IPS-20b (cell line): Measurements from ENCODE around the gene IPO9.
A peak's percentile ranks its signal among the peaks of the same experiment; 100 is the strongest.

Source experiments
- H3K27ac ChIP-seq: one replicate; pipeline ENCODE4 v1.5.1; 2013; ENCODE audit warnings: low read length
- H3K27me3 ChIP-seq: 2 replicates; pipeline ENCODE4 v1.6.1; 2013; ENCODE audit warnings: mild to moderate bottlenecking, low read length, inconsistent platforms; ENCODE audit not compliant: insufficient read depth
- H3K36me3 ChIP-seq: 2 replicates; pipeline ENCODE4 v1.6.1; 2013; ENCODE audit warnings: low read depth, mild to moderate bottlenecking, inconsistent platforms, low read length, moderate library complexity; ENCODE audit not compliant: insufficient read depth
- H3K4me1 ChIP-seq: 2 replicates; pipeline ENCODE4 v1.6.1; 2013; ENCODE audit warnings: mild to moderate bottlenecking, control low read depth, inconsistent platforms, low read length, moderate library complexity; ENCODE audit not compliant: insufficient read depth
- H3K4me3 ChIP-seq: 2 replicates; pipeline ENCODE4 v1.5.1; 2013; ENCODE audit warnings: mild to moderate bottlenecking, low read length, inconsistent platforms
- H3K9ac ChIP-seq: 2 replicates; pipeline ENCODE4 v1.6.1; 2013; ENCODE audit warnings: low read depth, mild to moderate bottlenecking, inconsistent platforms, low read length, moderate library complexity
- H3K9me3 ChIP-seq: 2 replicates; pipeline ENCODE4 v1.6.1; 2013; ENCODE audit warnings: mild to moderate bottlenecking, low read depth, low read length, inconsistent platforms; ENCODE audit not compliant: insufficient read depth

The IPO9 gene

GRCh38 chr1:201885531-201886075 lies 56.6 kb downstream of the IPO9 start:
- no peak overlapping the region for H3K9ac ChIP-seq
- H3K9me3 ChIP-seq = no peaks in the 10 kb centered on the region
- H3K27me3 ChIP-seq = peaks cover 37% of the 10 kb centered on the region
- H3K4me3 ChIP-seq = no peak overlapping the region
- H3K4me1 ChIP-seq = peaks cover 25% of the 10 kb centered on the region
- H3K27ac ChIP-seq = no peak overlapping the region
- no peaks in the 10 kb centered on the region for H3K36me3 ChIP-seq

- Histone ChIP-seq H3K9ac (no peak overlapping the region), H3K36me3 (no peaks in the 10 kb centered on the region), H3K4me3 (no peak overlapping the region), H3K9me3 (no peaks in the 10 kb centered on the region), H3K27ac (no peak overlapping the region), H3K27me3 (peaks cover 38% of the 10 kb centered on the region), H3K4me1 (peaks cover 20% of the 10 kb centered on the region)
Observed at GRCh38 chr1:201886103-201886885, 57.3 kb downstream of the IPO9 start.

GRCh38 chr1:201887116-201887866 lies 58.3 kb downstream of the IPO9 start:
- H3K9me3 ChIP-seq = no peaks in the 10 kb centered on the region
- H3K27me3 ChIP-seq = peaks cover 38% of the 10 kb centered on the region
- H3K4me3 ChIP-seq = no peak overlapping the region
- peaks cover 17% of the 10 kb centered on the region for H3K4me1 ChIP-seq
- no peak overlapping the region for H3K27ac ChIP-seq
- H3K36me3 ChIP-seq = no peaks in the 10 kb centered on the region
- no peak overlapping the region for H3K9ac ChIP-seq

GRCh38 chr1:201888282-201889089 lies 59.5 kb downstream of the IPO9 start, which contains the start of gene SHISA4:
Gene SHISA4, plus strand, starts transcription at chr1:201888898. Its CDS starts 97 bp downstream, at chr1:201888995.
- peaks cover 8% of the 10 kb centered on the region; the same call in 1 of the 2 replicates for H3K4me1 ChIP-seq
- H3K27me3 ChIP-seq = peaks cover 38% of the 10 kb centered on the region
- no peaks in the 10 kb centered on the region for H3K9me3 ChIP-seq
- H3K36me3 ChIP-seq = no peaks in the 10 kb centered on the region
- H3K9ac ChIP-seq = peak within 1 kb of the TSS; percentile 69; the same call in 1 of the 2 replicates
- H3K4me3 ChIP-seq = peak within 1 kb of the TSS; percentile 80
- H3K27ac ChIP-seq = no peak within 1 kb of the TSS

- peak overlapping the region; percentile 80 for H3K4me3 ChIP-seq
- H3K27ac ChIP-seq = no peak overlapping the region
- no peaks in the 10 kb centered on the region for H3K36me3 ChIP-seq
- no peaks in the 10 kb centered on the region for H3K9me3 ChIP-seq
- peaks cover 38% of the 10 kb centered on the region for H3K27me3 ChIP-seq
- H3K4me1 ChIP-seq = peaks cover 14% of the 10 kb centered on the region; the same call in 1 of the 2 replicates
- H3K9ac ChIP-seq = peak overlapping the region; percentile 69; the same call in 1 of the 2 replicates
Observed at GRCh38 chr1:201889090-201889968, 60.4 kb downstream of the IPO9 start.

GRCh38 chr1:201890223-201890622 lies 61.3 kb downstream of the IPO9 start:
- no peaks in the 10 kb centered on the region for H3K9me3 ChIP-seq
- peaks cover 19% of the 10 kb centered on the region; the same call in 1 of the 2 replicates for H3K4me1 ChIP-seq
- H3K36me3 ChIP-seq = no peaks in the 10 kb centered on the region
- H3K4me3 ChIP-seq = no peak overlapping the region
- H3K27ac ChIP-seq = no peak overlapping the region
- H3K27me3 ChIP-seq = peaks cover 38% of the 10 kb centered on the region
- H3K9ac ChIP-seq = no peak overlapping the region

GRCh38 chr1:201890806-201891450 lies 62.0 kb downstream of the IPO9 start:
- H3K36me3 ChIP-seq = no peaks in the 10 kb centered on the region
- no peaks in the 10 kb centered on the region for H3K9me3 ChIP-seq
- no peak overlapping the region for H3K27ac ChIP-seq

GRCh38 chr1:201891451-201892045 lies 62.6 kb downstream of the IPO9 start:
- peaks cover 19% of the 10 kb centered on the region for H3K4me1 ChIP-seq
- no peak overlapping the region for H3K9ac ChIP-seq
- H3K27me3 ChIP-seq = peaks cover 38% of the 10 kb centered on the region
- H3K4me3 ChIP-seq = no peak overlapping the region
- no peaks in the 10 kb centered on the region for H3K36me3 ChIP-seq
- H3K27ac ChIP-seq = no peak overlapping the region
- H3K9me3 ChIP-seq = no peaks in the 10 kb centered on the region

More at GRCh38 chr1:201890806-201891450, 62.0 kb downstream of the IPO9 start:
- Histone ChIP-seq H3K4me3 (no peak overlapping the region), H3K9ac (no peak overlapping the region), H3K27me3 (peaks cover 38% of the 10 kb centered on the region), H3K4me1 (peaks cover 19% of the 10 kb centered on the region; the same call in 1 of the 2 replicates)

GRCh38 chr1:201892211-201892610 lies 63.3 kb downstream of the IPO9 start:
- H3K36me3 ChIP-seq = no peaks in the 10 kb centered on the region
- H3K4me3 ChIP-seq = no peak overlapping the region
- peaks cover 22% of the 10 kb centered on the region for H3K4me1 ChIP-seq
- H3K27me3 ChIP-seq = peaks cover 33% of the 10 kb centered on the region
- no peak overlapping the region for H3K9ac ChIP-seq
- no peak overlapping the region for H3K27ac ChIP-seq
- H3K9me3 ChIP-seq = no peaks in the 10 kb centered on the region

GRCh38 chr1:201893431-201893830 lies 64.5 kb downstream of the IPO9 start:
- Histone ChIP-seq H3K36me3 (no peaks in the 10 kb centered on the region), H3K27me3 (peaks cover 21% of the 10 kb centered on the region), H3K9ac (no peak overlapping the region), H3K4me1 (peaks cover 17% of the 10 kb centered on the region), H3K27ac (no peak overlapping the region), H3K9me3 (no peaks in the 10 kb centered on the region), H3K4me3 (no peak overlapping the region)
